SK-N-MC (cell line): ENCODE data around the gene TAAR1.

ENCODE experiments used
- DNase-seq: peaks from one replicate; pipeline ENCODE4 v3.0.0-alpha.2; 2011; ENCODE audit warnings: low read depth, low spot score
- H3K27ac ChIP-seq: fragments of 200-600 bp; sonication (generic); 2 replicates; pipeline ENCODE4 v1.5.1; 2016; ENCODE audit warnings: mixed run types
- H3K36me3 ChIP-seq: fragments of 200-600 bp; sonication (generic); 2 replicates; pipeline ENCODE4 v1.6.1; 2017; ENCODE audit warnings: antibody characterized with exemption, low read length, mixed read lengths; ENCODE audit not compliant: insufficient read depth
- H3K4me3 ChIP-seq: fragments of 200-600 bp; sonication (generic); 2 replicates; pipeline ENCODE4 v1.5.1; 2016
- H3K9ac ChIP-seq: fragments of 200-600 bp; sonication (generic); 2 replicates; pipeline ENCODE4 v1.8.0; 2017; ENCODE audit warnings: mixed run types, mixed read lengths; ENCODE audit not compliant: insufficient read length
- H3K9me3 ChIP-seq: fragments of 200-600 bp; sonication (generic); 2 replicates; pipeline ENCODE4 v1.6.1; 2017; ENCODE audit warnings: low read depth, mild to moderate bottlenecking, antibody characterized with exemption, low read length, moderate library complexity, mixed read lengths
- EZH2 ChIP-seq: fragments of 200-600 bp; sonication (generic); IDR thresholded peaks from one replicate; pipeline ENCODE4 v1.6.1; 2017; ENCODE audit warnings: antibody characterized with exemption
- FOXP2 ChIP-seq: optimal IDR thresholded peaks from 2 replicates; pipeline ENCODE3; 2011; ENCODE audit warnings: mild to moderate bottlenecking, moderate library complexity; ENCODE audit not compliant: insufficient read depth; ENCODE audit errors: extremely low read length, control extremely low read depth
- POLR2AphosphoS5 ChIP-seq: IDR thresholded peaks from 2 replicates; pipeline ENCODE4 v1.6.1; 2012; ENCODE audit warnings: mild to moderate bottlenecking, low read depth, low read length, borderline replicate concordance

The TAAR1 gene

GRCh38 chr6:132671295-132671694, 12.3 kb upstream of the TAAR1 start:
- no peak overlapping the region for H3K27ac ChIP-seq
- H3K36me3 ChIP-seq = no peaks in the 10 kb centered on the region
- TF ChIP-seq POLR2AphosphoS5 (no peak), FOXP2 (no peak), EZH2 (no peak)

GRCh38 chr6:132669690-132670291, 10.8 kb upstream of the TAAR1 start:
- Histone ChIP-seq H3K36me3 (no peaks in the 10 kb centered on the region), H3K4me3 (peak overlapping the region; percentile 57), H3K27ac (no peak overlapping the region), H3K9ac (no peak overlapping the region), H3K9me3 (no peaks in the 10 kb centered on the region)
- DNase-seq = no peak
- TF ChIP-seq POLR2AphosphoS5 = no peak
- no peak for TF ChIP-seq EZH2
- no peak for TF ChIP-seq FOXP2

More at GRCh38 chr6:132671295-132671694, 12.3 kb upstream of the TAAR1 start:
- Histone ChIP-seq H3K9me3 (no peaks in the 10 kb centered on the region), H3K9ac (no peak overlapping the region), H3K4me3 (no peak overlapping the region)
- no peak for DNase-seq

- Histone ChIP-seq H3K36me3 (no peaks in the 10 kb centered on the region), H3K4me3 (no peak overlapping the region), H3K9me3 (no peaks in the 10 kb centered on the region), H3K9ac (no peak overlapping the region), H3K27ac (no peak overlapping the region)
- no peak for TF ChIP-seq FOXP2
- no peak for TF ChIP-seq EZH2
- TF ChIP-seq POLR2AphosphoS5 = no peak
- no peak for DNase-seq
Observed at GRCh38 chr6:132666118-132666517, 7.1 kb upstream of the TAAR1 start.

GRCh38 chr6:132664309-132665034, 5.5 kb upstream of the TAAR1 start:
- no peaks in the 10 kb centered on the region for H3K36me3 ChIP-seq
- no peak overlapping the region for H3K9ac ChIP-seq
- DNase-seq = no peak
- H3K27ac ChIP-seq = no peak overlapping the region
- no peak for TF ChIP-seq EZH2
- no peak for TF ChIP-seq POLR2AphosphoS5
- TF ChIP-seq FOXP2 = no peak
- no peak overlapping the region for H3K4me3 ChIP-seq
- no peaks in the 10 kb centered on the region for H3K9me3 ChIP-seq

- Histone ChIP-seq H3K9ac (no peak overlapping the region), H3K4me3 (no peak overlapping the region)
- DNase-seq = no peak
Observed at GRCh38 chr6:132663661-132664060, 4.7 kb upstream of the TAAR1 start.

GRCh38 chr6:132661906-132662305, 2.9 kb upstream of the TAAR1 start:
- Histone ChIP-seq H3K4me3 (no peak overlapping the region), H3K9me3 (no peaks in the 10 kb centered on the region), H3K27ac (no peak overlapping the region), H3K9ac (no peak overlapping the region), H3K36me3 (no peaks in the 10 kb centered on the region)
- TF ChIP-seq POLR2AphosphoS5 (no peak), FOXP2 (no peak), EZH2 (no peak)
- DNase-seq = no peak

More at GRCh38 chr6:132663661-132664060, 4.7 kb upstream of the TAAR1 start:
- no peak overlapping the region for H3K27ac ChIP-seq
- H3K36me3 ChIP-seq = no peaks in the 10 kb centered on the region
- no peak for TF ChIP-seq POLR2AphosphoS5
- no peak for TF ChIP-seq EZH2
- no peak for TF ChIP-seq FOXP2
- H3K9me3 ChIP-seq = no peaks in the 10 kb centered on the region

- H3K9me3 ChIP-seq = no peaks in the 10 kb centered on the region
- DNase-seq = no peak
- H3K27ac ChIP-seq = no peak overlapping the region
- no peak overlapping the region for H3K9ac ChIP-seq
- TF ChIP-seq POLR2AphosphoS5 = no peak
- no peaks in the 10 kb centered on the region for H3K36me3 ChIP-seq
- H3K4me3 ChIP-seq = no peak overlapping the region
Observed at GRCh38 chr6:132651062-132651461, 7.9 kb downstream of the TAAR1 start.

GRCh38 chr6:132650429-132650828, 8.6 kb downstream of the TAAR1 start:
- TF ChIP-seq EZH2 = no peak
- no peak for TF ChIP-seq FOXP2
- no peak for TF ChIP-seq POLR2AphosphoS5
- Histone ChIP-seq H3K4me3 (no peak overlapping the region), H3K9me3 (no peaks in the 10 kb centered on the region)

More at GRCh38 chr6:132650429-132650828, 8.6 kb downstream of the TAAR1 start:
- no peak for DNase-seq
- Histone ChIP-seq H3K27ac (no peak overlapping the region), H3K9ac (no peak overlapping the region), H3K36me3 (no peaks in the 10 kb centered on the region)
